Activated naive CD4-positive, alpha-beta T cell treated with anti-CD3 and anti-CD28 coated beads, Interleukin-2, amount 10 ng/mL, durations not matched to agents 7 days and 5 days (primary cell): Measurements from ENCODE around the gene ELL3.

Source experiments
- CTCF ChIA-PET: fragments of 350-600 bp; sonication (Branson Sonifier 250); formaldehyde crosslinking; loops from one replicate; lab custom pipeline; 2021; ENCODE audit warnings: antibody characterized with exemption; lab: Charles Lee
- DNase-seq: peaks from one replicate; pipeline ENCODE4 v3.0.0-alpha.2; 2020
- H3K27ac Mint-ChIP-seq: one replicate; pipeline ENCODE4 v1.8.0; 2021; ENCODE audit warnings: mild to moderate bottlenecking, moderate library complexity, mixed read lengths
- H3K27me3 Mint-ChIP-seq: one replicate; pipeline ENCODE4 v1.8.0; 2021; ENCODE audit warnings: mild to moderate bottlenecking, mixed read lengths
- H3K36me3 Mint-ChIP-seq: one replicate; pipeline ENCODE4 v1.8.0; 2021; ENCODE audit warnings: mixed read lengths
- H3K4me1 Mint-ChIP-seq: one replicate; pipeline ENCODE4 v1.8.0; 2021; ENCODE audit warnings: mixed read lengths
- H3K4me3 Mint-ChIP-seq: one replicate; pipeline ENCODE4 v1.8.0; 2021; ENCODE audit warnings: mild to moderate bottlenecking, moderate library complexity, mixed read lengths
- H3K9me3 Mint-ChIP-seq: one replicate; pipeline ENCODE4 v1.8.0; 2021; ENCODE audit warnings: mixed read lengths

ELL3 gene

GRCh38 chr15:43723151-43723550 lies 53.6 kb downstream of the ELL3 start:
- H3K9me3 Mint-ChIP-seq, result no peaks in the 10 kb centered on the region
- CTCF ChIA-PET, result no interaction called here
- H3K4me3 Mint-ChIP-seq, result no peak overlapping the region
- no peaks in the 10 kb centered on the region for H3K4me1 Mint-ChIP-seq
- no peak overlapping the region for H3K27ac Mint-ChIP-seq
- no peak for DNase-seq
- H3K36me3 Mint-ChIP-seq, result no peaks in the 10 kb centered on the region
- H3K27me3 Mint-ChIP-seq, result peaks cover 25% of the 10 kb centered on the region
